OCI-LY1 (cell line): ENCODE measurements around the gene WNT8A.

Experiments used
- EZH2 ChIP-seq: fragments of 200-600 bp; sonication (generic), shearing (Covaris generic); IDR thresholded peaks from 2 replicates; pipeline ENCODE4 v1.8.0; 2017; ENCODE audit warnings: borderline replicate concordance, mixed run types, mild to moderate bottlenecking, antibody characterized with exemption, low read length, moderate library complexity, mixed read lengths
- TF ChIP-seq, protein P1 (sequence below): fragments of 200-600 bp; sonication (generic), shearing (Covaris generic); IDR thresholded peaks from 2 replicates; pipeline ENCODE4 v1.5.1; 2017; ENCODE audit warnings: mild to moderate bottlenecking, antibody characterized with exemption, low read length, moderate library complexity, mixed read lengths

GRCh38 chr5:138051441-138052296 is 32.2 kb upstream of the WNT8A start:
- TF ChIP-seq, protein P1, sequence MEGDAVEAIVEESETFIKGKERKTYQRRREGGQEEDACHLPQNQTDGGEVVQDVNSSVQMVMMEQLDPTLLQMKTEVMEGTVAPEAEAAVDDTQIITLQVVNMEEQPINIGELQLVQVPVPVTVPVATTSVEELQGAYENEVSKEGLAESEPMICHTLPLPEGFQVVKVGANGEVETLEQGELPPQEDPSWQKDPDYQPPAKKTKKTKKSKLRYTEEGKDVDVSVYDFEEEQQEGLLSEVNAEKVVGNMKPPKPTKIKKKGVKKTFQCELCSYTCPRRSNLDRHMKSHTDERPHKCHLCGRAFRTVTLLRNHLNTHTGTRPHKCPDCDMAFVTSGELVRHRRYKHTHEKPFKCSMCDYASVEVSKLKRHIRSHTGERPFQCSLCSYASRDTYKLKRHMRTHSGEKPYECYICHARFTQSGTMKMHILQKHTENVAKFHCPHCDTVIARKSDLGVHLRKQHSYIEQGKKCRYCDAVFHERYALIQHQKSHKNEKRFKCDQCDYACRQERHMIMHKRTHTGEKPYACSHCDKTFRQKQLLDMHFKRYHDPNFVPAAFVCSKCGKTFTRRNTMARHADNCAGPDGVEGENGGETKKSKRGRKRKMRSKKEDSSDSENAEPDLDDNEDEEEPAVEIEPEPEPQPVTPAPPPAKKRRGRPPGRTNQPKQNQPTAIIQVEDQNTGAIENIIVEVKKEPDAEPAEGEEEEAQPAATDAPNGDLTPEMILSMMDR, result no peak
- TF ChIP-seq EZH2, result no peak
